ENCODE results near the gene CA5B.
"Not testable (repeated sequence)": the region's sequence is repeated elsewhere in the genome, so short reads cannot be mapped to it uniquely, and the experiment has no call there.

CA5B gene

GRCh38 chrX:15750611-15751154 lies 12.6 kb downstream of the CA5B start:
- no peak overlapping the region for H3K9ac ChIP-seq (ENCODE audit: low read length)

GRCh38 chrX:15751155-15751819 lies 13.2 kb downstream of the CA5B start:
- peaks cover 15% of the 10 kb centered on the region for H3K4me1 ChIP-seq (ENCODE audit: control insufficient read depth, insufficient read depth, low read length)
- H3K27me3 ChIP-seq (ENCODE audit: control insufficient read depth, insufficient read depth, low read length) = no peaks in the 10 kb centered on the region
- H3K9ac ChIP-seq (ENCODE audit: low read length) = no peak overlapping the region
- H3K36me3 ChIP-seq (ENCODE audit: control insufficient read depth, insufficient read depth, low read length) = no peaks in the 10 kb centered on the region
- no peak overlapping the region for H3K4me3 ChIP-seq (ENCODE audit: low read length)
- H3K9me3 ChIP-seq (ENCODE audit: control insufficient read depth, low read length) = no peaks in the 10 kb centered on the region

More at GRCh38 chrX:15750611-15751154, 12.6 kb downstream of the CA5B start:
- Histone ChIP-seq H3K27me3 (ENCODE audit: control insufficient read depth, insufficient read depth, low read length) (no peaks in the 10 kb centered on the region), H3K9me3 (ENCODE audit: control insufficient read depth, low read length) (no peaks in the 10 kb centered on the region), H3K4me3 (ENCODE audit: low read length) (no peak overlapping the region), H3K36me3 (ENCODE audit: control insufficient read depth, insufficient read depth, low read length) (no peaks in the 10 kb centered on the region), H3K4me1 (ENCODE audit: control insufficient read depth, insufficient read depth, low read length) (peaks cover 15% of the 10 kb centered on the region)

DNA sequence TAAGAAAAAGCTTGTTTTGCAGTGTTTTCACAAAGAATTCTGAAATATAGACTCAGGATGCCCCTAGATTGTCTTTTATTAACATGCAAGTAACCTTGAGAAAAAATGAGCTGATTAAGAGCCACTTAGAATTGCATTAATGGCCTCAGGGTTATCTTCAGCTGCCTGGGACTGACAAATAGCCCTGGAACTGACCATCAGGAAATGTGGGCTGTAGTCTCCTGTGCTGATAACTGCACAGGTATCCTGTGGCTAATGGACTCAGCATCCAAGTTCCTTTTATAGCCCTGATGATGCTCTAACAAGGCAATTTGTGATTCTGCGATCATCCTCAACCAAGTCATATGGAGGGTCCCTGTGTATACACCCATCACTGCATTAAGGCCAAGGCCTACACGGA lies 17.0 kb downstream of the CA5B start:
- Histone ChIP-seq H3K4me3 (ENCODE audit: low read length) (no peak overlapping the region), H3K9me3 (ENCODE audit: control insufficient read depth, low read length) (no peaks in the 10 kb centered on the region), H3K4me1 (ENCODE audit: control insufficient read depth, insufficient read depth, low read length) (peaks cover 12% of the 10 kb centered on the region), H3K27me3 (ENCODE audit: control insufficient read depth, insufficient read depth, low read length) (no peaks in the 10 kb centered on the region), H3K36me3 (ENCODE audit: control insufficient read depth, insufficient read depth, low read length) (no peaks in the 10 kb centered on the region), H3K9ac (ENCODE audit: low read length) (no peak overlapping the region)

GRCh38 chrX:15758140-15758539 lies 20.1 kb downstream of the CA5B start:
- Histone ChIP-seq H3K4me1 (ENCODE audit: control insufficient read depth, insufficient read depth, low read length) (no peaks in the 10 kb centered on the region), H3K9ac (ENCODE audit: low read length) (no peak overlapping the region), H3K27me3 (ENCODE audit: control insufficient read depth, insufficient read depth, low read length) (no peaks in the 10 kb centered on the region), H3K4me3 (ENCODE audit: low read length) (no peak overlapping the region), H3K36me3 (ENCODE audit: control insufficient read depth, insufficient read depth, low read length) (no peaks in the 10 kb centered on the region), H3K9me3 (ENCODE audit: control insufficient read depth, low read length) (no peaks in the 10 kb centered on the region)

DNA sequence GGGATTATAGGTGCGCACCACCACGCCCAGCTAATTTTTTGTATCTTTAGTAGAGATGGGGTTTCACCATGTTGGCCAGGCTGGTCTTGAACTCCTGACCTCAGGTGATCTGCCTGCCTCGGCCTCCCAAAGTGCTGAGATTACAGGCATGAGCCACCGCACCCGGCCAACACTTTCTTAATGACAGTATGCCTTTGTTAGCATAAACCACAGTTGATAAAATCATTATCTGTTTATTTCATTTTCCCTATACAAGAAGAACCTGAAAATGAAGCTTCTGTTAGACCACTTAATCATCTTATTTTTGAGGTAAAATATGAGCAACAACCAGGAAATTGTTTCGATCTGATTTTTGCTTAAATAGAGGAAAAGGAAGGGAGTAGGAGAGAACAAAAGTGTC lies 21.8 kb downstream of the CA5B start:
- not testable (repeated sequence) for H3K4me3 ChIP-seq (ENCODE audit: low read length); H3K36me3 ChIP-seq (ENCODE audit: control insufficient read depth, insufficient read depth, low read length); H3K9me3 ChIP-seq (ENCODE audit: control insufficient read depth, low read length); H3K9ac ChIP-seq (ENCODE audit: low read length); H3K4me1 ChIP-seq (ENCODE audit: control insufficient read depth, insufficient read depth, low read length); H3K27me3 ChIP-seq (ENCODE audit: control insufficient read depth, insufficient read depth, low read length)

GRCh38 chrX:15761564-15762191 lies 23.6 kb downstream of the CA5B start:
- H3K9me3 ChIP-seq (ENCODE audit: control insufficient read depth, low read length) = no peaks in the 10 kb centered on the region
- no peaks in the 10 kb centered on the region for H3K27me3 ChIP-seq (ENCODE audit: control insufficient read depth, insufficient read depth, low read length)
- no peak overlapping the region for H3K4me3 ChIP-seq (ENCODE audit: low read length)
- no peaks in the 10 kb centered on the region for H3K4me1 ChIP-seq (ENCODE audit: control insufficient read depth, insufficient read depth, low read length)
- no peak overlapping the region for H3K9ac ChIP-seq (ENCODE audit: low read length)
- H3K36me3 ChIP-seq (ENCODE audit: control insufficient read depth, insufficient read depth, low read length) = no peaks in the 10 kb centered on the region

GRCh38 chrX:15769300-15769954 lies 31.4 kb downstream of the CA5B start:
- Histone ChIP-seq H3K9me3 (ENCODE audit: control insufficient read depth, low read length) (no peaks in the 10 kb centered on the region), H3K36me3 (ENCODE audit: control insufficient read depth, insufficient read depth, low read length) (no peaks in the 10 kb centered on the region), H3K27me3 (ENCODE audit: control insufficient read depth, insufficient read depth, low read length) (no peaks in the 10 kb centered on the region), H3K4me3 (ENCODE audit: low read length) (no peak overlapping the region), H3K9ac (ENCODE audit: low read length) (no peak overlapping the region), H3K4me1 (ENCODE audit: control insufficient read depth, insufficient read depth, low read length) (no peaks in the 10 kb centered on the region)

- H3K9me3 ChIP-seq (ENCODE audit: control insufficient read depth, low read length) = no peaks in the 10 kb centered on the region
- H3K4me3 ChIP-seq (ENCODE audit: low read length) = no peak overlapping the region
- H3K9ac ChIP-seq (ENCODE audit: low read length) = no peak overlapping the region
- H3K4me1 ChIP-seq (ENCODE audit: control insufficient read depth, insufficient read depth, low read length) = no peaks in the 10 kb centered on the region
- no peaks in the 10 kb centered on the region for H3K36me3 ChIP-seq (ENCODE audit: control insufficient read depth, insufficient read depth, low read length)
- H3K27me3 ChIP-seq (ENCODE audit: control insufficient read depth, insufficient read depth, low read length) = no peaks in the 10 kb centered on the region
Observed at GRCh38 chrX:15781961-15782699, 44.1 kb downstream of the CA5B start.

GRCh38 chrX:15785176-15785750 lies 47.2 kb downstream of the CA5B start:
- H3K27me3 ChIP-seq (ENCODE audit: control insufficient read depth, insufficient read depth, low read length) = no peaks in the 10 kb centered on the region
- no peaks in the 10 kb centered on the region for H3K4me1 ChIP-seq (ENCODE audit: control insufficient read depth, insufficient read depth, low read length)
- H3K4me3 ChIP-seq (ENCODE audit: low read length) = no peak overlapping the region
- no peaks in the 10 kb centered on the region for H3K36me3 ChIP-seq (ENCODE audit: control insufficient read depth, insufficient read depth, low read length)
- H3K9me3 ChIP-seq (ENCODE audit: control insufficient read depth, low read length) = no peaks in the 10 kb centered on the region
- H3K9ac ChIP-seq (ENCODE audit: low read length) = no peak overlapping the region

DNA sequence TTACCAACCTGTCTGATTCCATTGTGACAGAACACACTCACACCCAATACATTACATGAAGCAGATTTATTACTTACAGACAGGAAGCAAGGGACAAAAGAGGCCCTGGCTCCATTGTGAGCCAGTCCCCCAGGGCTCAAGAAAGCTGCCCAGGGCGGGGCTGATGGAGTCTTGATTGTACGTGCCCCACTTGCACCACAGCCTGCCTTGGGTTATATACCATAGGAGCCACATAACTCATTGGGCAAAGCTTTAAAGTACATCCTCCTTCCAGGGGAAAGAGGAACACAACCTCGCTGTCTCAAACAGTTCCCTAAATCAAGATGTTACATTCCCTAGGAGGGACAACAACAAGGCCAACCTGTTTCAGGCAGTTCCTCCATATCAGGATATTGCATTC lies 48.8 kb downstream of the CA5B start:
- H3K9me3 ChIP-seq (ENCODE audit: control insufficient read depth, low read length) = no peaks in the 10 kb centered on the region
- no peaks in the 10 kb centered on the region for H3K36me3 ChIP-seq (ENCODE audit: control insufficient read depth, insufficient read depth, low read length)
- H3K4me1 ChIP-seq (ENCODE audit: control insufficient read depth, insufficient read depth, low read length) = no peaks in the 10 kb centered on the region
- no peak overlapping the region for H3K9ac ChIP-seq (ENCODE audit: low read length)
- no peaks in the 10 kb centered on the region for H3K27me3 ChIP-seq (ENCODE audit: control insufficient read depth, insufficient read depth, low read length)
- no peak overlapping the region for H3K4me3 ChIP-seq (ENCODE audit: low read length)

DNA sequence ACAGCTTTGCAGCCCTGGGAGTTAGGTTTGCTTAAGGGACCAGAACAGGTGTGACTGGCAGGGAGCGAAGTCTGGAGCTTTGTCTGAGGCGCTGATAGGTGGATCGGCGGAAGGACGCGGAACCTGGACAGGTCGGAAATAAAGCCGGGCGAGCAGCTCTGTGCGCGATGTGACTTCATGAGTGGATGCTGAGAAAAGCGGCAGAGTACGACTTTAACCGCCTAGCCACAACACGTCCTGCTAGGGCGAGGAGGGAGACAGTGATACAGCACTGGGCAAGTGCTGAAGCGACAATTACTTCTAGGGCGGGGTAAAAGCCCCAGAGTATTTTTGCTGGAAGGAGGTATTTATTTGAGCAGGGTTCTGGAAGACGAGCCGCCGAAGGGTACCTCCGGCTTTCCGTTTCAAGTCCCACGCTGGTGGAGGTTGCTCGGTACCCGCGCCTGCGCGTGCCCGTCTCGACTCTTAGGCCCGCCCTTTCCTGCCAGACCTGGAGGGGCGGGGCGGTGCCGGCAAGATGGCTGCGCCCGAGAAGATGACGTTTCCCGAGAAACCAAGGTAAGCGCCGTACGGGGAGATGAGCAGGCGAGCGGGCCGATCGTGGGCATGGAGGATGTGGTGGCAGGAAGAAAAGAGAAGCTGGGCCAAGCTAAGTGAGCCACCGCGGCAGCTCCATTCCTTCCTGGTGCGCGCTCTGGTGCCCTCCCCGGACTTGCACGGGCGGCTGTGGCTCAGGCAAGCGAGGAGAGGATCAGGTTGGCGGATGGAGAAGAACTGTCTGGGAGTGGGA lies 52.1 kb downstream of the CA5B start, which contains the start of gene ZRSR2:
TSS of gene ZRSR2 (plus strand) at position 506 of the 790 bp plus-strand sequence. CDS start at position 518, 12 bp downstream.
- Histone ChIP-seq H3K4me3 (ENCODE audit: low read length) (peak within 1 kb of the TSS; percentile 67), H3K27me3 (ENCODE audit: control insufficient read depth, insufficient read depth, low read length) (no peaks in the 10 kb centered on the region), H3K36me3 (ENCODE audit: control insufficient read depth, insufficient read depth, low read length) (no peaks in the 10 kb centered on the region), H3K4me1 (ENCODE audit: control insufficient read depth, insufficient read depth, low read length) (no peaks in the 10 kb centered on the region), H3K9ac (ENCODE audit: low read length) (peak within 1 kb of the TSS; percentile 76), H3K9me3 (ENCODE audit: control insufficient read depth, low read length) (no peaks in the 10 kb centered on the region)

Measured in mucosa of stomach (tissue), 1 donor.